Ascending aorta (tissue), 2 donors: ENCODE data around the gene EML2. TPM values are rescaled to one million over a fixed set of nuclear protein-coding genes. Genes with fewer than 3 reads are reported as not detected.
"Not testable (repeated sequence)": the region's sequence is repeated elsewhere in the genome, so short reads cannot be mapped to it uniquely, and the experiment has no call there.

Experiments
- DNase-seq, 2 donors: peaks; one replicate each; pipeline ENCODE4 v3.0.0-alpha.2; 2019; ENCODE audit warnings: low spot score in 2 of 2
- H3K27ac ChIP-seq, 2 donors: fragments of 200-600 bp; sonication (generic); one replicate each; pipeline ENCODE4 v1.5.1; 2016 to 2017; ENCODE audit warnings: mild to moderate bottlenecking in 1 of 2
- H3K27me3 ChIP-seq: fragments of 200-600 bp; sonication (generic); one replicate; pipeline ENCODE4 v1.5.1; 2017
- H3K36me3 ChIP-seq, 2 donors: fragments of 200-600 bp; sonication (generic); one replicate each; pipeline ENCODE4 v1.5.1; 2016
- H3K4me1 ChIP-seq, 2 donors: fragments of 200-600 bp; sonication (generic); one replicate each; pipeline ENCODE4 v1.5.1; 2016 to 2017; ENCODE audit warnings: mild to moderate bottlenecking in 1 of 2
- H3K4me3 ChIP-seq, 2 donors: fragments of 200-600 bp; sonication (generic); one replicate each; pipeline ENCODE4 v1.5.1; 2016 to 2017; ENCODE audit warnings: mild to moderate bottlenecking in 1 of 2
- H3K9me3 ChIP-seq, 2 donors: fragments of 200-600 bp; sonication (generic); one replicate each; pipeline ENCODE4 v1.5.1; 2016
- CTCF ChIP-seq, 3 experiments: fragments of 200-600 bp in 2 of 3; fragments of 450-650 bp in 1 of 3; sonication (generic) in 2 of 3; IDR thresholded peaks; one replicate each; pipeline ENCODE4 v1.5.1; 2016 to 2019; ENCODE audit warnings: antibody characterized with exemption in 3 of 3, mild to moderate bottlenecking in 1 of 3, moderate library complexity in 1 of 3
- intact Hi-C: fragments of 100-400 bp; cut with DNase I; formaldehyde crosslinking; loops from one replicate; pipeline ENCODE4 v1.15.1; 2023
- total RNA-seq: library from RNA; depleted of rRNA; stranded (reverse); fragments of >200 nt; gene quantifications from one replicate; pipeline ENCODE4 v1.1.0, GENCODE V29; 2016

EML2 gene
- total RNA-seq: 129 TPM

- H3K4me3 ChIP-seq: peak within 1 kb of the TSS; percentile 58 to 84
- DNase-seq: peak in 1 of 2 donors; percentile 72
- H3K36me3 ChIP-seq: no peaks in the 10 kb centered on the region
- peaks cover 7 to 26% of the 10 kb centered on the region in 2 donors for H3K4me1 ChIP-seq
- TF ChIP-seq CTCF (IDR thresholded peaks at IDR 0.05): no peak
- no peaks in the 10 kb centered on the region for H3K9me3 ChIP-seq
- no peaks in the 10 kb centered on the region for H3K27me3 ChIP-seq
- H3K27ac ChIP-seq: peak within 1 kb of the TSS in 1 of 2 donors; percentile 52
- intact Hi-C loops: loop anchor here (10.0 kb wide), 1 partner anchor 214 kb away; the partner anchor contains the start of gene ERCC1
Measured at GRCh38 chr19:45638930-45639729, at the start of gene EML2. Gene EML2, minus strand, starts transcription at chr19:45639397. Its CDS starts 21 bp downstream, at chr19:45639376.

GRCh38 chr19:45687599-45687998 is 48.4 kb upstream of the EML2 start:
- H3K4me1 ChIP-seq: peaks cover 0 to 11% of the 10 kb centered on the region in 2 donors
- no peak overlapping the region for H3K4me3 ChIP-seq
- no peak for DNase-seq
- no peaks in the 10 kb centered on the region for H3K9me3 ChIP-seq
- peaks cover 28 to 44% of the 10 kb centered on the region in 2 donors for H3K36me3 ChIP-seq
- intact Hi-C loops: no loop called here
- H3K27me3 ChIP-seq: no peaks in the 10 kb centered on the region
- no peak for TF ChIP-seq CTCF (IDR thresholded peaks at IDR 0.05)
- no peak overlapping the region for H3K27ac ChIP-seq

- H3K9me3 ChIP-seq, H3K4me1 ChIP-seq, DNase-seq, intact Hi-C loops, H3K27me3 ChIP-seq, H3K4me3 ChIP-seq, H3K27ac ChIP-seq: not testable (repeated sequence)
- H3K36me3 ChIP-seq: peaks cover 28 to 44% of the 10 kb centered on the region in 2 donors
Measured at GRCh38 chr19:45685045-45685444, 45.8 kb upstream of the EML2 start.

DNA sequence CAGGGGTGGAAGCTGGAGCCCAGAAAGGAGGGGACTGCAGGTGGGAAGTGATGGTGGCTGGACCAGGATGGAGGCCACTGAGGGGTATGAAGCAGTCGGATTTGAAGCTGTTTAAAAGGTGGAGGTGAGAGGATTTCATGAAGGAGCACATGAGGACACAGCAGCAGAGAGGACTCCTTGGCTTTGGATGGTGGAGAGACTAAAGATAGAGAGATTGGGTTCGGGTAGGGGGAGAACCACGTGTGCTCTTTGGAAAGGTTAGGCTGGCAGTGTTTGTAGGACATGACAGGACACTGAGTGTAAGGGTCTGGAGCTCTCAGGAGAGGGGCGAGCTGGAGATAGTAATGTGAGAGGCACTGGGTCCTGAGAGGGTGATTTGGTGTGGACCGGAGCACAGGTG is 43.7 kb upstream of the EML2 start:
- intact Hi-C loops: loop anchor here (5.0 kb wide), 1 partner anchor 76 kb away; no protein-coding TSS in a partner anchor
- Histone ChIP-seq H3K27me3 (peaks cover 3% of the 10 kb centered on the region), H3K4me1 (no peaks in the 10 kb centered on the region), H3K36me3 (peaks cover 21 to 31% of the 10 kb centered on the region in 2 donors), H3K4me3 (no peak overlapping the region), H3K9me3 (no peaks in the 10 kb centered on the region), H3K27ac (no peak overlapping the region)
- no peak for DNase-seq
- no peak for TF ChIP-seq CTCF (IDR thresholded peaks at IDR 0.05)

- H3K36me3 ChIP-seq: peaks cover 13 to 24% of the 10 kb centered on the region in 2 donors
- no peak for DNase-seq
- H3K4me3 ChIP-seq: no peak overlapping the region
- H3K27me3 ChIP-seq: peaks cover 11% of the 10 kb centered on the region
- H3K27ac ChIP-seq: peak overlapping the region; percentile 67 to 68
- no peaks in the 10 kb centered on the region for H3K9me3 ChIP-seq
- intact Hi-C loops: loop anchor here (5.0 kb wide), 1 partner anchor 75 kb away; no protein-coding TSS in a partner anchor
- TF ChIP-seq CTCF (IDR thresholded peaks at IDR 0.05): no peak
- H3K4me1 ChIP-seq: peaks cover 0 to under 1% of the 10 kb centered on the region in 2 donors
Measured at GRCh38 chr19:45682117-45682516, 42.9 kb upstream of the EML2 start.

DNA sequence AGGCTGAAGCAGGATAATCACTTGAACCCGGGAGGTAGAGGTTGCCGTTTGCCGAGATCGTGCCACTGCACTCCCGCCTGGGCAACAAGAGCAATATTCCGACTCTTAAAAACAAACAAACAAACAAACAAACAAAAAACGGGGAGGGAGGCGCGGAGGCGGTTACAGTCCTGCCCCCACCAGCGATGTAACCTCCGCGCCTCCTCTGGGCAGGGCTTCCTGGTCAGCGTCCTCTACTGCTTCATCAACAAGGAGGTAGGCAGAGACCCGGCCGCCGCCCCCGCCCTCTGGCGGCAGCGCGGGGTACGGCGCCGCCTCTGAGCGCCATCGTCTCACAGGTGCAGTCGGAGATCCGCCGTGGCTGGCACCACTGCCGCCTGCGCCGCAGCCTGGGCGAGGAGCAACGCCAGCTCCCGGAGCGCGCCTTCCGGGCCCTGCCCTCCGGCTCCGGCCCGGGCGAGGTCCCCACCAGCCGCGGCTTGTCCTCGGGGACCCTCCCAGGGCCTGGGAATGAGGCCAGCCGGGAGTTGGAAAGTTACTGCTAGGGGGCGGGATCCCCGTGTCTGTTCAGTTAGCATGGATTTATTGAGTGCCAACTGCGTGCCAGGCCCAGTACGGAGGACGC is 42.3 kb upstream of the EML2 start:
- Histone ChIP-seq H3K36me3 (peaks cover 10 to 17% of the 10 kb centered on the region in 2 donors), H3K9me3 (no peaks in the 10 kb centered on the region), H3K4me3 (peak overlapping the region; percentile 43 to 57), H3K4me1 (peaks cover 0 to 3% of the 10 kb centered on the region in 2 donors), H3K27me3 (peaks cover 17% of the 10 kb centered on the region), H3K27ac (peak overlapping the region; percentile 67 to 68)
- peak; percentile 74 to 94 for DNase-seq
- TF ChIP-seq CTCF (IDR thresholded peaks at IDR 0.05): peak; percentile 97 to 98 (median 98)
- intact Hi-C loops: loop anchor here (5.0 kb wide), 1 partner anchor 74 kb away; no protein-coding TSS in a partner anchor
